Measurements from ENCODE around the gene CREB3L2. TPM values are rescaled to one million over a fixed set of nuclear protein-coding genes. Genes with fewer than 3 reads are reported as not detected.

Gene CREB3L2
- total and polyA plus RNA-seq, 11 donors = 4.0 to 40.6 (median 21.8) TPM

GRCh38 chr7:137981668-137982067 is 20.2 kb downstream of the CREB3L2 start:
- H3K27me3 ChIP-seq = no peaks in the 10 kb centered on the region
- no peaks in the 10 kb centered on the region for H3K9me3 ChIP-seq
- intact Hi-C loops (cut with DNase I) = loop anchor here in 1 of 10 donors (5.0 kb wide), 1 partner anchor 39 kb away; no protein-coding TSS in a partner anchor
- no peak for TF ChIP-seq POLR2A (IDR thresholded peaks at IDR 0.05)
- TF ChIP-seq CTCF (IDR thresholded peaks at IDR 0.05) = no peak
- WGBS, 4 donors = 67 to 77% (median 72%) methylated on average over 4 of the region's 4 CpGs
- no peaks in the 10 kb centered on the region for H3K36me3 ChIP-seq
- peak overlapping the region in 9 of 12 donors; percentile 6 to 78 (median 42) for H3K27ac ChIP-seq
- DNase-seq (no peak), ATAC-seq (no peak)
- H3K4me3 ChIP-seq = no peak overlapping the region
- H3K4me1 ChIP-seq = peaks cover 0 to 92% (median 70%) of the 10 kb centered on the region in 12 donors

- H3K4me1 ChIP-seq = peaks cover under 1 to 92% (median 69%) of the 10 kb centered on the region in 12 donors
- H3K36me3 ChIP-seq = no peaks in the 10 kb centered on the region
- H3K27ac ChIP-seq = peak overlapping the region in 9 of 12 donors; percentile 6 to 78 (median 42)
- H3K27me3 ChIP-seq = no peaks in the 10 kb centered on the region
- no peaks in the 10 kb centered on the region for H3K9me3 ChIP-seq
- DNase-seq (peak in 1 of 5 donors; percentile 3), ATAC-seq (no peak)
- intact Hi-C loops (cut with DNase I) = loop anchor here in 1 of 10 donors (5.0 kb wide), 1 partner anchor 39 kb away; no protein-coding TSS in a partner anchor
- TF ChIP-seq POLR2A (IDR thresholded peaks at IDR 0.05) = no peak
- no peak for TF ChIP-seq CTCF (IDR thresholded peaks at IDR 0.05)
- H3K4me3 ChIP-seq = no peak overlapping the region
These were observed 20.7 kb downstream of the CREB3L2 start for GRCh38 chr7:137981175-137981574.

- H3K27me3 ChIP-seq = no peaks in the 10 kb centered on the region
- peak overlapping the region in 6 of 12 donors; percentile 5 to 78 (median 24) for H3K27ac ChIP-seq
- no peaks in the 10 kb centered on the region for H3K36me3 ChIP-seq
- no peaks in the 10 kb centered on the region for H3K9me3 ChIP-seq
- H3K4me1 ChIP-seq = peaks cover 4 to 92% (median 69%) of the 10 kb centered on the region in 12 donors
- intact Hi-C loops (cut with DNase I) = loop anchor here in 1 of 10 donors (5.0 kb wide), 1 partner anchor 38 kb away; no protein-coding TSS in a partner anchor
- TF ChIP-seq CTCF (IDR thresholded peaks at IDR 0.05) (no peak), POLR2A (IDR thresholded peaks at IDR 0.05) (no peak)
- no peak for ATAC-seq
- no peak for DNase-seq
- WGBS, 4 donors = 80 to 96% (median 91%) methylated on average over 1 to 2 of the region's 2 CpGs
- H3K4me3 ChIP-seq = no peak overlapping the region
These were observed 21.6 kb downstream of the CREB3L2 start for GRCh38 chr7:137980308-137980707.

GRCh38 chr7:137978464-137979237 is 23.2 kb downstream of the CREB3L2 start:
- Histone ChIP-seq H3K36me3 (peaks cover 0 to under 1% (median 0%) of the 10 kb centered on the region in 9 donors), H3K9me3 (no peaks in the 10 kb centered on the region), H3K4me1 (peaks cover 4 to 92% (median 66%) of the 10 kb centered on the region in 12 donors), H3K27me3 (no peaks in the 10 kb centered on the region), H3K4me3 (no peak overlapping the region), H3K27ac (peak overlapping the region in 11 of 12 donors; percentile 23 to 78 (median 68))
- no peak for TF ChIP-seq POLR2A (IDR thresholded peaks at IDR 0.05)
- 58 to 66% (median 61%) methylated on average over 10 of the region's 10 CpGs for WGBS, 4 donors
- ATAC-seq = peak; percentile 65 to 87 (median 86)
- DNase-seq = peak in 4 of 5 donors; percentile 57 to 80 (median 72)
- intact Hi-C loops (cut with DNase I) = loop anchor here in 1 of 10 donors (5.0 kb wide), 1 partner anchor 36 kb away; no protein-coding TSS in a partner anchor
